A549 (cell line): ENCODE results near the gene ATG13. TPM values are rescaled to one million over a fixed set of nuclear protein-coding genes. Genes with fewer than 3 reads are reported as not detected.

Experiments
- ATAC-seq, 2 experiments: fragments of 200-7000 bp in 1 of 2; fragments of >200 bp in 1 of 2; cut with Nextera tagmentation in 1 of 2; cut with Tn5 transposase in 1 of 2; 3 replicates each; pipeline versions ENCODE4 v1.8.0 to v1.9.1; 2018 to 2020; ENCODE audit warnings: mild to moderate bottlenecking in 1 of 2, moderate library complexity in 1 of 2
- CTCF ChIA-PET: fragments of 300-600 bp; sonication (Branson Sonifier 250); formaldehyde crosslinking; extraction: SDS; loops from one replicate; lab custom pipeline; 2021; ENCODE audit warnings: antibody characterized with exemption, inconsistent platforms; lab: Yijun Ruan, JAX
- POLR2A ChIA-PET: fragments of 350-600 bp; formaldehyde crosslinking; extraction: SDS; loops from one replicate; lab custom pipeline; 2021; ENCODE audit warnings: antibody characterized with exemption, inconsistent platforms; lab: Yijun Ruan, JAX
- DNase-seq, 2 experiments: peaks; one replicate each; pipeline versions ENCODE4 v3.0.0 to v3.0.0-alpha.2; 2011 to 2016; ENCODE audit warnings: low read depth in 1 of 2, low spot score in 1 of 2
- FAIRE-seq: peaks from 2 replicates; lab custom pipeline; 2011; peaks lifted over from hg19 to GRCh38; lab: Jason Lieb, UNC
- H3K27ac ChIP-seq, 2 experiments: fragments of >200 bp; sonication (Bioruptor Twin); formaldehyde crosslinking; 3 replicates each; pipeline ENCODE4 v1.5.1; 2016 to 2017
- H3K4me1 ChIP-seq: fragments of >200 bp; sonication (Bioruptor Twin); formaldehyde crosslinking; 3 replicates; pipeline ENCODE4 v1.6.1; 2016
- H3K4me2 ChIP-seq: fragments of >200 bp; sonication (Bioruptor Twin); formaldehyde crosslinking; 3 replicates; pipeline ENCODE4 v1.6.1; 2016
- H3K4me3 ChIP-seq: fragments of >200 bp; sonication (Bioruptor Twin); formaldehyde crosslinking; 3 replicates; pipeline ENCODE4 v1.5.1; 2016
- H3K9me3 ChIP-seq: fragments of >200 bp; sonication (Bioruptor Twin); formaldehyde crosslinking; 3 replicates; pipeline ENCODE4 v1.6.1; 2016
- CHD4 ChIP-seq: fragments of 200-600 bp; sonication (generic); IDR thresholded peaks from 2 replicates; pipeline ENCODE4 v1.6.1; 2016; ENCODE audit warnings: antibody characterized with exemption, mild to moderate bottlenecking, borderline replicate concordance
- EHMT2 ChIP-seq: fragments of 200-600 bp; sonication (generic); IDR thresholded peaks from 2 replicates; pipeline ENCODE4 v1.6.1; 2016; ENCODE audit warnings: antibody characterized with exemption, low read depth, mild to moderate bottlenecking, moderate library complexity
- EP300 ChIP-seq, 2 experiments: fragments of >200 bp; sonication (Bioruptor Twin); formaldehyde crosslinking; IDR thresholded peaks; 2 replicates in 1 of 2; 3 replicates in 1 of 2; pipeline ENCODE4 v1.6.1; 2016 to 2017
- FOSB ChIP-seq: fragments of 250-450 bp; sonication (Bioruptor Pico); IDR thresholded peaks from 2 replicates; pipeline ENCODE4 v1.5.0; 2020; ENCODE audit warnings: mild to moderate bottlenecking, moderate library complexity
- FOXS1 ChIP-seq: fragments of 250-450 bp; sonication (Bioruptor Pico); IDR thresholded peaks from 2 replicates; pipeline ENCODE4 v1.5.0; 2020; ENCODE audit warnings: mild to moderate bottlenecking, moderate library complexity
- GATA3 ChIP-seq: IDR thresholded peaks from 2 replicates; pipeline ENCODE4 v1.6.1; 2012; ENCODE audit warnings: borderline replicate concordance
- JUN ChIP-seq, 2 experiments: fragments of >200 bp; sonication (Bioruptor Twin); formaldehyde crosslinking; IDR thresholded peaks; 2 replicates in 1 of 2; 3 replicates in 1 of 2; pipeline ENCODE4 v1.6.1; 2016 to 2017
- KDM5A ChIP-seq: fragments of 200-600 bp; sonication (generic); IDR thresholded peaks from 2 replicates; pipeline ENCODE4 v1.6.1; 2016; ENCODE audit warnings: antibody characterized with exemption, mild to moderate bottlenecking
- MAFK ChIP-seq: fragments of 450-650 bp; IDR thresholded peaks from 2 replicates; pipeline ENCODE4 v1.6.1; 2014; ENCODE audit not compliant: partially characterized antibody
- MAZ ChIP-seq: fragments of 150-350 bp; IDR thresholded peaks from 2 replicates; pipeline ENCODE4 v1.6.1; 2014; ENCODE audit warnings: antibody characterized with exemption, low read depth, low read length, borderline replicate concordance
- PHF8 ChIP-seq: fragments of 200-600 bp; sonication (generic); IDR thresholded peaks from 2 replicates; pipeline ENCODE4 v1.6.1; 2016; ENCODE audit warnings: low read depth, mild to moderate bottlenecking, antibody characterized with exemption, moderate library complexity, borderline replicate concordance
- POLR2A ChIP-seq: IDR thresholded peaks from 2 replicates; pipeline ENCODE4 v1.6.1; 2012; ENCODE audit warnings: mild to moderate bottlenecking, low read length
- RNF2 ChIP-seq: fragments of 200-600 bp; sonication (generic); IDR thresholded peaks from 2 replicates; pipeline ENCODE4 v1.6.1; 2016; ENCODE audit warnings: low read depth, mild to moderate bottlenecking, antibody characterized with exemption, moderate library complexity, borderline replicate concordance
- SMC3 ChIP-seq: fragments of >200 bp; sonication (Bioruptor Twin); formaldehyde crosslinking; IDR thresholded peaks from 3 replicates; pipeline ENCODE4 v1.6.1; 2018; ENCODE audit warnings: inconsistent platforms
- SREBF2 ChIP-seq: fragments of 450-650 bp; IDR thresholded peaks from 2 replicates; pipeline ENCODE4 v1.6.1; 2014; ENCODE audit warnings: mild to moderate bottlenecking, moderate library complexity
- TFCP2L1 ChIP-seq: fragments of 250-450 bp; sonication (Bioruptor Pico); IDR thresholded peaks from 2 replicates; pipeline ENCODE4 v1.5.0; 2021; ENCODE audit warnings: mild to moderate bottlenecking
- WGBS: methylation state at CpG from one replicate; pipeline ENCODE4 v1.1.6; 2017; ENCODE audit errors: missing lambda C conversion rate; 5-methylcytosine and 5-hydroxymethylcytosine counted together
- polyA plus RNA-seq, 4 experiments: library from polyadenylated mRNA; depleted of rRNA in 3 of 4; stranded (reverse); fragments of >200 nt; fragmentation: RNase III in 1 of 4; extraction: RNeasy Plus Mini Kit Qiagen cat#74134 plus additional on column Dnase treatment in 1 of 4; gene quantifications; 2 replicates in 3 of 4; 3 replicates in 1 of 4; pipeline ENCODE4 v1.2.3, GENCODE V29; 2011 to 2017
- TF ChIP-seq, protein P1 (sequence below): fragments of 200-600 bp; sonication (generic); IDR thresholded peaks from 2 replicates; pipeline ENCODE4 v1.6.1; 2016; ENCODE audit warnings: antibody characterized with exemption, mild to moderate bottlenecking, moderate library complexity
- TF ChIP-seq, protein P2 (sequence below): fragments of >200 bp; sonication (Bioruptor Twin); formaldehyde crosslinking; IDR thresholded peaks from 3 replicates; pipeline ENCODE4 v1.5.1; 2016

Gene ATG13
- polyA plus RNA-seq, 2 of the 4 experiments (the other 2 are of a cell fraction), result 39.5 to 58.6 TPM

DNA sequence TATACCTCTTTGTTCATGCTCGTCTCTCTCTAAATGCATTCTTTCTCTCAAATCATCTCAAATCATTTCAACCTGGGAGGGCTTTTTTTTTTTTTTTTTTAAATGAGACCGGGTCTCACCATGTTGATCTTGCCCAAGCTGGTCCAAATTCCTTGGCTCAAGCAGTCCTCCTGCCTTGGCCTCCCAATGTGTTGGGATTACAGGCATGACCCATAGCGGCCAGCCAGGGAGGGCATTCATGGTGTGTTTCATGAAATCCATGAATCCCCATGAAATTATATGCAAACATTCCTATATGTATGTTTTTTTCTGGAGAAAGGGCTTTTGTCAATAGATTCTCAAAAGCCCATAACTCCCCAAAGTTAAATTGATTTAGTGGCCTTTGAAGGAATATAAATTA, 26.2 kb downstream of the ATG13 start:
- H3K4me3 ChIP-seq, result no peak overlapping the region
- TF ChIP-seq, protein P1, sequence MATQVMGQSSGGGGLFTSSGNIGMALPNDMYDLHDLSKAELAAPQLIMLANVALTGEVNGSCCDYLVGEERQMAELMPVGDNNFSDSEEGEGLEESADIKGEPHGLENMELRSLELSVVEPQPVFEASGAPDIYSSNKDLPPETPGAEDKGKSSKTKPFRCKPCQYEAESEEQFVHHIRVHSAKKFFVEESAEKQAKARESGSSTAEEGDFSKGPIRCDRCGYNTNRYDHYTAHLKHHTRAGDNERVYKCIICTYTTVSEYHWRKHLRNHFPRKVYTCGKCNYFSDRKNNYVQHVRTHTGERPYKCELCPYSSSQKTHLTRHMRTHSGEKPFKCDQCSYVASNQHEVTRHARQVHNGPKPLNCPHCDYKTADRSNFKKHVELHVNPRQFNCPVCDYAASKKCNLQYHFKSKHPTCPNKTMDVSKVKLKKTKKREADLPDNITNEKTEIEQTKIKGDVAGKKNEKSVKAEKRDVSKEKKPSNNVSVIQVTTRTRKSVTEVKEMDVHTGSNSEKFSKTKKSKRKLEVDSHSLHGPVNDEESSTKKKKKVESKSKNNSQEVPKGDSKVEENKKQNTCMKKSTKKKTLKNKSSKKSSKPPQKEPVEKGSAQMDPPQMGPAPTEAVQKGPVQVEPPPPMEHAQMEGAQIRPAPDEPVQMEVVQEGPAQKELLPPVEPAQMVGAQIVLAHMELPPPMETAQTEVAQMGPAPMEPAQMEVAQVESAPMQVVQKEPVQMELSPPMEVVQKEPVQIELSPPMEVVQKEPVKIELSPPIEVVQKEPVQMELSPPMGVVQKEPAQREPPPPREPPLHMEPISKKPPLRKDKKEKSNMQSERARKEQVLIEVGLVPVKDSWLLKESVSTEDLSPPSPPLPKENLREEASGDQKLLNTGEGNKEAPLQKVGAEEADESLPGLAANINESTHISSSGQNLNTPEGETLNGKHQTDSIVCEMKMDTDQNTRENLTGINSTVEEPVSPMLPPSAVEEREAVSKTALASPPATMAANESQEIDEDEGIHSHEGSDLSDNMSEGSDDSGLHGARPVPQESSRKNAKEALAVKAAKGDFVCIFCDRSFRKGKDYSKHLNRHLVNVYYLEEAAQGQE, result no peak
- no peak for TF ChIP-seq EP300 (IDR thresholded peaks at IDR 0.05)
- no peak for TF ChIP-seq MAFK
- TF ChIP-seq MAZ, result no peak
- TF ChIP-seq FOXS1, result no peak
- TF ChIP-seq, all 56 proteins: peak for 0
- Histone ChIP-seq H3K4me1 (0 out of 3 replicates have a peak, but pooled peaks cover 4% of the 10 kb centered on the region), H3K4me2 (no peak overlapping the region), H3K27ac (no peak overlapping the region), H3K9me3 (no peaks in the 10 kb centered on the region)
- POLR2A ChIA-PET, result interaction anchor here (1.1 kb wide), 1 partner anchor 9 kb away, joined by 4 read pairs; no protein-coding TSS in a partner anchor
- FAIRE-seq, result no peak
- ATAC-seq, result no peak
- CTCF ChIA-PET, result interaction anchor here (0.8 to 1.2 kb wide), 2 partner anchors 11 to 50 kb away, joined by 3 read pairs; partner anchors contain the start of gene AMBRA1
- WGBS, result 87% methylated on average over 3 of the region's 3 CpGs
- DNase-seq, result no peak

DNA sequence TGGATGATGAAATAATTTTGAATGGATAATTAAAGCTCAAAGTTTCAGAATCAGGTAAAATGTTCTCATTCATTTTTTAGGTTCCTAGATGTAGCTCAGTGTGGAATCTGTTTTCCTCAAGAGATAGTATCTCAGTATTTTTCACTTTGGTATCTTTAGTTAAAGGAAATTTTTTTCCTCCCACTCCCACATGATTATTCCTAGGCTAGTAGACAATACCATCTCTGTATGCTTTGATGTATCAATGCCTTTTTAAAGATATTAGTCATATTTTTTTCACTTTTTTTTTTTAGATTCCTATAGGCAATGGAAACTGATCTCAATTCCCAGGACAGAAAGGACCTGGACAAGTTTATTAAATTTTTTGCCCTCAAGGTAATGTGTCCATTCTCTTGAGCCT, 26.6 kb downstream of the ATG13 start:
- no peak for DNase-seq
- POLR2A ChIA-PET, result interaction anchor here (1.1 kb wide), 1 partner anchor 10 kb away, joined by 4 read pairs; no protein-coding TSS in a partner anchor
- H3K4me2 ChIP-seq, result no peak overlapping the region
- no peak overlapping the region for H3K27ac ChIP-seq
- H3K4me1 ChIP-seq, result 0 out of 3 replicates have a peak, but pooled peaks cover 7% of the 10 kb centered on the region
- TF ChIP-seq CHD4, result no peak
- TF ChIP-seq, all 56 proteins: peak for 0
- ATAC-seq, result no peak
- CTCF ChIA-PET, result no interaction called here
- no peak for FAIRE-seq
- Histone ChIP-seq H3K4me3 (no peak overlapping the region), H3K9me3 (no peaks in the 10 kb centered on the region)

DNA sequence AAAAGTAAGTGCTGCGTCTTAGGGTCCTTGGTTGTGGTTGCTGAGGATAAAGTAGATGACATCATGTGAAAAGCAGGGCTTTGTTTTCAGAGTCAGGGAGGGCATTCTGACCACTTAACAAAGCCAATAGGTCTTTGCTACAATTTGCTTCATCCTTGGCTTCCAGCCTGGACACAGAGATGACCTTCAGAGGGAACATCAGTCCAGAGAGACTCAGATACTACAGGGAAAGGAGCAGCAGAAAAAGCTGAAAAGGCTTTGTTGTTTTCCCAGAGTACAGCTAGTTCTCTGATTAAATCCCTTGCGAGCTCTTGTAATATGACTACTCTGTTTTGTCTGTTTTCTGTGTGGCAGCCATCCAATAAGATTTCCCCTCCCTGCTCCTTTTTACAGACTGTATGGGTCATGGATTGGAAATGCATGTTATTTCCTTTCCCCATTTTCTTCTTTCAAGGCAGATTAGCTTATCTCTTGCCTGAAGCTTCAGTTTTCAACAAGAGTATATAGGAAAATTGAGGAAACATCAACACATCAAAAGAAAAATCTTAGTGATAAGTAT, 31.9 kb downstream of the ATG13 start:
- H3K4me3 ChIP-seq, result no peak overlapping the region
- FAIRE-seq (no peak), ATAC-seq (peak in 1 of 2 experiments; percentile 74; a peak in 4 of 6 replicates), DNase-seq (peak in 1 of 2 experiments; percentile 27)
- CTCF ChIA-PET, result interaction anchor here (1.5 to 1.9 kb wide), 2 partner anchors 10 to 32 kb away, joined by 5 to 9 read pairs; partner anchors contain the start of genes ATG13 and HARBI1
- H3K27ac ChIP-seq, result peak overlapping the region in 1 of 2 experiments; percentile 30; a peak in 2 of 6 replicates
- POLR2A ChIA-PET, result interaction anchor here (1.0 kb wide), 1 partner anchor 52 kb away, joined by 4 read pairs; the partner anchor contains the start of genes ARHGAP1 and ZNF408
- 0 out of 3 replicates have a peak, but pooled peaks cover 3% of the 10 kb centered on the region for H3K4me1 ChIP-seq
- no peak overlapping the region for H3K4me2 ChIP-seq
- 62% methylated on average over 2 of the region's 2 CpGs for WGBS
- no peak for TF ChIP-seq GATA3
- no peak for TF ChIP-seq SMC3
- TF ChIP-seq PHF8, result no peak
- TF ChIP-seq, protein P2, sequence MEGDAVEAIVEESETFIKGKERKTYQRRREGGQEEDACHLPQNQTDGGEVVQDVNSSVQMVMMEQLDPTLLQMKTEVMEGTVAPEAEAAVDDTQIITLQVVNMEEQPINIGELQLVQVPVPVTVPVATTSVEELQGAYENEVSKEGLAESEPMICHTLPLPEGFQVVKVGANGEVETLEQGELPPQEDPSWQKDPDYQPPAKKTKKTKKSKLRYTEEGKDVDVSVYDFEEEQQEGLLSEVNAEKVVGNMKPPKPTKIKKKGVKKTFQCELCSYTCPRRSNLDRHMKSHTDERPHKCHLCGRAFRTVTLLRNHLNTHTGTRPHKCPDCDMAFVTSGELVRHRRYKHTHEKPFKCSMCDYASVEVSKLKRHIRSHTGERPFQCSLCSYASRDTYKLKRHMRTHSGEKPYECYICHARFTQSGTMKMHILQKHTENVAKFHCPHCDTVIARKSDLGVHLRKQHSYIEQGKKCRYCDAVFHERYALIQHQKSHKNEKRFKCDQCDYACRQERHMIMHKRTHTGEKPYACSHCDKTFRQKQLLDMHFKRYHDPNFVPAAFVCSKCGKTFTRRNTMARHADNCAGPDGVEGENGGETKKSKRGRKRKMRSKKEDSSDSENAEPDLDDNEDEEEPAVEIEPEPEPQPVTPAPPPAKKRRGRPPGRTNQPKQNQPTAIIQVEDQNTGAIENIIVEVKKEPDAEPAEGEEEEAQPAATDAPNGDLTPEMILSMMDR, result no peak
- TF ChIP-seq POLR2A, result no peak
- TF ChIP-seq EHMT2, result no peak
- TF ChIP-seq TFCP2L1, result no peak
- TF ChIP-seq KDM5A, result no peak
- no peak for TF ChIP-seq MAFK
- no peak for TF ChIP-seq FOXS1
- no peak for TF ChIP-seq FOSB
- TF ChIP-seq SREBF2, result no peak
- no peak for TF ChIP-seq JUN (IDR thresholded peaks at IDR 0.05)
- TF ChIP-seq RNF2, result no peak
- H3K9me3 ChIP-seq, result no peaks in the 10 kb centered on the region
